Activated CD8-positive, alpha-beta memory T cell treated with anti-CD3 and anti-CD28 coated beads for 36 hours (primary cell): ENCODE data around the gene PRKCSH. TPM values are rescaled to one million over a fixed set of nuclear protein-coding genes. Genes with fewer than 3 reads are reported as not detected.

ENCODE experiments used
- CTCF ChIA-PET: fragments of 350-600 bp; sonication (Branson Sonifier 250); formaldehyde crosslinking; loops from one replicate; lab custom pipeline; 2021; ENCODE audit warnings: antibody characterized with exemption; lab: Charles Lee
- POLR2A ChIA-PET: fragments of 350-600 bp; sonication (Branson Sonifier 250); formaldehyde crosslinking; loops from one replicate; lab custom pipeline; 2021; ENCODE audit warnings: antibody characterized with exemption; lab: Charles Lee
- total RNA-seq, 2 experiments: library from RNA; stranded (reverse); gene quantifications; one replicate each; pipeline ENCODE4 v1.2.3, GENCODE V29; 2021

The PRKCSH gene
- total RNA-seq, 2 experiments from 2014 or later, result 254 to 256 TPM

DNA sequence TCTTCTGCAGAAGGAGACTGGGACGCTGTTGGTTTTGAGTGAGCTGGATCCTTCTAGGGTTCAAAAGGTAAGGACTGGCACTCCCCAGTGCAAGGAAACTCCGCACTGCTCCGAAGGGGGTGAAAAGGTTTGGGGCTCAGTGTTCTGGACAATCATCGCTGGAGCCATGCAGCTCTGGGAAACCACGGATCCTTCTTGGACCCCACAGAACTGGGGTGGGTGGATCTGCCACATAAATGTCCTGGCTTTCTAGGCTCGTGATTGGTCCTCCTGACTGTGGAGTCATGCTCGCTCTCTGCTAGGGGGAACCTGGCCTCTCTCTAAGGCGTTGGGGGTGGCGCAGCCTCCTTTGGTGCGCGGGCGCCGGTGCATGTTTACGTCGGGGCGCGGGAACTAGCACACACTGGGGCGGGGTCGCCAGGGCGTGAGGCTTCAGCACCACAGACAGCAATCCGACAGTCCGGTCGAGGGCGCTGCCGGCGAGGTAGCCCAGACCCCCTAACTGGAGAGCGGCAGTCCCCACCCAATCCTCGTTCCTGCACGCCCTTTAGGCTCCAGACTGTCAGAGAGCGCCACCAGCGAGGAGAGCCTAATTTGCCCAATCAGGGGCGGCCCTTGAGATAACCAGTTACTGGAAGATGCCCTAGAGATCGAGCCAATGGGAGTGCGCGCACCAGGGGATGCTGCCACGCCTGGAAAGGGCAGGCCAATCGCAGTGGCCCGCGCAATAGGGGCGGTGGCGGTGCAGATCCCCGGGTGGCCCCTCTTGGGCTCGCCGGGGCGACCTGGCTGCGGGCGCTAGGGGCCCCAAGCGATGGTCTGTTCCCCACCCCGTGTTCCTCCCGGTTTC, 46.3 kb downstream of the PRKCSH start:
- CTCF ChIA-PET, result interaction anchor here (0.6 to 1.9 kb wide), 34 partner anchors 8 to 290 kb away, joined by 3 to 29 read pairs (median 4); partner anchors contain the start of genes ECSIT, EPOR, ODAD3 and PRKCSH
- POLR2A ChIA-PET, result interaction anchor here (0.8 to 1.3 kb wide), 4 partner anchors 29 to 143 kb away, joined by 3 to 17 read pairs (median 7); no protein-coding TSS in a partner anchor

DNA sequence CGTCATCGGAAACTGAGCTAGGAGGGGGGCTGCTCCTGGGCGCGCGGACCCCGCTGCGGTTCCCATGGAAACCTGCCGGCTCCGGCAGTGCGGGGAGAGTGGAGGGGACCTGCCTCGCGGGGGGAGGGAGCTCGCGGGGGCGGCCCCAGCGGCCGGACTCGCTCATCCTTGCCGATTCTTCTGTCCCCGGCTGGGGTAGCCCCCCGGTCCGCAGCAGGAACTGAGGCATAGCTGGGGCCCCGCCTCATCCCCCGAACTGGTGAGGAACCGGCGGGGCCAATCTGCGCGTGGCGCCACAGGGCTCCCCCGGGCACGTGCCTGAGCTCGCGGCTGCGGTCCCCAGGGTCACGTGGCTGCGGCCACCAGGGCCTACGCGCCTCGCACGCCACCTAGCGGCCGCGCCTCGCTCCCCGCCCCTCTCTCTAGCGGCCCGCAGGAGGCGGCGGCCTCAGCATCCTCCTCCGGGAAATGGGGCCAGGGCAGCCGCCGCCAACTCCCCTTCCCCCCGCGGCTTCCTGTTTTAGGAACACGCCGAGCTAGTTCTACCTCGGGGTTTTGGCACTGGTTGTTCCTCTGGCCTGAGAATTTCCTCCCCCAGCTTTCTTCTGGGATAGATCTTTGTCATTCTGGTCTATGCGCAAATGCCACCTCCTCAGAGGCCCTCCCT, 47.1 kb downstream of the PRKCSH start:
- ChIA-PET CTCF (interaction anchor here (0.6 to 1.9 kb wide), 43 partner anchors 8 to 521 kb away, joined by 3 to 29 read pairs (median 3); partner anchors contain the start of genes ECSIT, ELOF1, EPOR and ODAD3), POLR2A (interaction anchor here (0.6 to 1.3 kb wide), 8 partner anchors 30 to 740 kb away, joined by 3 to 17 read pairs (median 4); no protein-coding TSS in a partner anchor)

DNA sequence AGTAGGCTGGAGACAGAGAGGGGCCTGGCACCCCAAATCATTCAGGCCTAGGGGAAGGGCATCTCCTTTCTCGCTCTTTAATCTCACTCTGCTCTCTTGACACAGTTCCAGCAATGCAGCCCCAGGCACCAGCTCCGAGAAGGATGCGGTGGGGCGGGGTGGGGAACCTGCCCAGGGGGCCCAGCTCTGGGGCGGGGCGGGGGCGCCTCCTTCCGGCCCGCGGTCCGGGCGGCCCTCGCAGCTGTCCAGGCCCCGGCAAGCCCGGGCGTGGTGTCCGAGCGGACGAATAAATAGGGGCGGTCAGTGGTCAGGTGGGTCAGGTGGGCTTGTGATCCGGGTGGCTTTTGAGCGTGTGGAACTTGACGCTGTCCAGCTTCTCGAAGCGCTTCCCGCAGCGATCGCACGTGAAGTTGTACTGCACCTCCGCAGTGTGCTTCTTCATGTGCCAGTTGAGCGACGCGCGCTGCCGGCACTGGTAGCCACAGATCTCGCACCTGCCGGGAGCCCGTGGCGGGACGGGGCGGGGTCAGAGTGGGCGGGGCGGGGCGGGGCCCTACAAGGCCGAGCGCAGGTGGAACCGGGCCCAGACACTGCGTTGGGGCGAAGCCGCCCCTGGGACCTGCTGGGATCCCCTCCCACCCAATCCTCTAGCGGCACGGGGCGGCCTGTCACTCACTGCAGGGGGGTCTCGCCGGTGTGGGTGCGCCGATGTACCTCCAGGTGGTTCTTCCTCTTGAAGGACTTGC, 48.1 kb downstream of the PRKCSH start:
- ChIA-PET POLR2A (interaction anchor here (0.8 to 1.3 kb wide), 3 partner anchors 77 to 110 kb away, joined by 3 to 9 read pairs (median 3); no protein-coding TSS in a partner anchor), CTCF (interaction anchor here (0.6 to 1.9 kb wide), 29 partner anchors 9 to 522 kb away, joined by 3 to 29 read pairs (median 4); partner anchors contain the start of genes ELOF1, EPOR, ODAD3 and PRKCSH)

DNA sequence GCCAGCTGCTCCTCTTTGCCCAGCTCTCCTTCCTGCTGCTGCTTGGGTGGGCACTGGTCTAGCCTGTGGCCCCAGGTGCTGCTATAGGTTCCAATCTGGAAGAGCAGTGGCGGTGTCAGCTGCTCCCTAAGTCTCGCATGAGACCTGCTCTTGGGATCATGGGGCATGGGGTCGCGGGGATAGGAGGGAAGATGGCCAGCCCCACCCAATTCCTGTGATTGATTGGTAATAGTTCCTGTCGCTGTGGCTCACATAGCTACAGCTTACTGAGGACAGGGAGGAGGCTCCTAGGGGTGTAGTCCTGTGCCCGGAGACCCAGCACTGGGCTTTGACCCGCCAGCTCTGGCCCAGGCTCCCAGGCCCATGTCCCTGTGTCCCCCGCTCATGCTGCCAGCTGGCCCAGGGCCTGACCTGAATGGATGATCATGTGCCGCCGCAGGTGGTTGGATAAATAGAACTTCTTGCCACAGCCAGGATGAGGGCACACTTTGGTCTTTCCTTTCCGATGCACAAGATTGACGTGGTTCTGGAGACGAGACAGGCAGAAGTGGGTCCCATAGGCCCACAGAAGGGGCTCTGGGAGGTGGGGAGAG, 49.9 kb downstream of the PRKCSH start:
- POLR2A ChIA-PET, result no interaction called here

GRCh38 chr19:11486661-11487503, 51.4 kb downstream of the PRKCSH start:
- POLR2A ChIA-PET, result no interaction called here
- CTCF ChIA-PET, result no interaction called here

More for the DNA sequence above, 49.9 kb downstream of the PRKCSH start:
- CTCF ChIA-PET, result interaction anchor here (0.8 to 1.3 kb wide), 4 partner anchors 9 to 103 kb away, joined by 3 to 5 read pairs (median 3); no protein-coding TSS in a partner anchor

DNA sequence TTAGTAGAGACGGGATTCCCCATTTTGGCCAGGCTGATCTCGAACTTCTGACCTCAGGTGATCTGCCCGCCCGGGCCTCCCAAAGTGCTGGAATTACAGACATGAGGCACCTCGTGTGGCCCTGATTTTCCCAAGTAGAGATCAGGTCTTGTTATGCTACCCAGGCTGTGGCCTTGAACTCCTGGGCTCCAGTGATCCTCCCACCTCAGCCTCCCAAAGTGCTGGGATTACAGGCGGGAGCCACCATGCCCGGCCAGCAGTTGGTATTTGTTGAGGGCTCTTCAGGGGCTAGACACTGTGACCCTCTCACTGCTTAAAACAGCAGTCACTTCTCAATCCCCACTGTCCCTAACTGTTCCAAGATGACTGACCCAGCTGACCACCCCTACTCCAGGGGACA, 53.9 kb downstream of the PRKCSH start:
- POLR2A ChIA-PET, result no interaction called here
- CTCF ChIA-PET, result no interaction called here

DNA sequence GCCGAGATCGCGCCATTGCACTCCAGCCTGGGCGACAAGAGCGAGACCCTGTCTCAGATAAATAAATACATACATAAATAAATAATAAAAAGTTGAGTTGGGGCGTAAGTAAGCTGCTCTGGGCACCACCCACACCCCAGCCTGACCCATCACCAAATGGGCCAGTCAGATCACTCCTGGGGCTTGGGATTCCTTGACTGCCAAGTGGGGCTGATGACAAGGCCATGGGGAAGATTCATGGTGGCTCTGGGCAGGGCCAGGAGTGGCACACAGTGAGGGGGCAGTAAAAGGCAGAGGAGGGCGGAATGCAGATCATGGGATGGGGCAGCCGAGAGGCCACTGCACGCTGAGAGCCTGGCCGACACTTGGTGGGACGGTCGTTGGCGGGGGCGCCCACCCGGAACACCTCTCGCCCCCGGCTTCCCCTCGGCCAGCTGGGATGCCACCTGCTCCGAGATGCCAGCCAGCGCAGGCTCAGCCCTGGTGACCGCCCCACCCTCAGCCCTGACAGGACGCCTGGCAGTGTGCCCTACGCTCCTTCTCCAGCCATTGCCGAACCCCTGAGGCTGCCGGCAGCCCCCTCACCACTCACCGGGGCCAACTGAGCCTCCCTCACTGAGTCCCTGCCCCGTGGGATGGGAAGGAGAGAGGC, 59.3 kb downstream of the PRKCSH start:
- ChIA-PET POLR2A (no interaction called here), CTCF (interaction anchor here (1.1 to 1.7 kb wide), 3 partner anchors 9 to 69 kb away, joined by 3 to 4 read pairs (median 3); no protein-coding TSS in a partner anchor)

DNA sequence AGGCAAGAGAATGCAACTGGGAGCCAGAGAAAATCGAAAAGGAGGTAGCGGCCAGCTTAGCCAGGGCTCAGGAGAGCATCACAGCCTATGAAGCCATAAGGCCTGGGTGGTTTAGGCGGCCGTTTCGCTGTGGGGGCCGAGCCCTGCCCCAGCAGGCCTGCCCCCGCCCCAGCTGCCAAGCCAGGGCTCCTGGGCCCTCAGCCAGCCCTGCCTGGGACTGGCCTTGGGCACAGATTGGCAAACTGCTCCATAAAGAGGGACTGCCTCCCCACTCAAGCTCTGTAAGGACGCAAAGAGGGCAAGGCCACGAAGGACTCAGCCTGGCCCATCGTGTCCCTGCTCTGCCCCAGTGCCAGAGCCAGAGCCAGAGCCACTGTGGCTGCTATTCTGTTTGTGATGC, 60.0 kb downstream of the PRKCSH start:
- POLR2A ChIA-PET, result no interaction called here
- CTCF ChIA-PET, result interaction anchor here (0.7 to 1.7 kb wide), 3 partner anchors 13 to 68 kb away, joined by 3 to 4 read pairs (median 3); no protein-coding TSS in a partner anchor

DNA sequence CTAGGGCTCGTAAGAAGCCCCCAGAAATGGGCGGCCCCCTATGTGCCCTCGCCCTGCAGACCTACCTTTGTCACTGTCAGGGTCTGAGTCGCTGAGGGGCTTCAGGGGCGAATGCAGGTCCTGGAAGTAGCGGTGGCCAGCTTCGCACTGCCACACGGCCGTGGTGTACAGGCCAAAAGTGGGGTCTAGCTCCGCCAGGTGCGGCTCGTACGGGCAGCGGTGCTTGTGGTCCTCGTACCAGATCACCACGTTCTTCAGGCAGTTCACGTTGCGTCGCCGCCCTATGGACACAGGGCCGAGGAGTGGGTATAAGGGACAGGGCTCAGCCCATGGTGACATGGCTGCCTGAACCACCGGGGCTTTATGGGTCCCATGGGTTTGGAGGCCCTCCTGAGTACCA, 60.5 kb downstream of the PRKCSH start:
- POLR2A ChIA-PET, result no interaction called here
- CTCF ChIA-PET, result interaction anchor here (0.6 to 1.2 kb wide), 3 partner anchors 13 to 68 kb away, joined by 3 read pairs; no protein-coding TSS in a partner anchor

GRCh38 chr19:11496391-11497163, 61.1 kb downstream of the PRKCSH start:
- ChIA-PET POLR2A (no interaction called here), CTCF (interaction anchor here (0.6 to 1.0 kb wide), 4 partner anchors 14 to 47 kb away, joined by 3 to 5 read pairs (median 3); no protein-coding TSS in a partner anchor)

DNA sequence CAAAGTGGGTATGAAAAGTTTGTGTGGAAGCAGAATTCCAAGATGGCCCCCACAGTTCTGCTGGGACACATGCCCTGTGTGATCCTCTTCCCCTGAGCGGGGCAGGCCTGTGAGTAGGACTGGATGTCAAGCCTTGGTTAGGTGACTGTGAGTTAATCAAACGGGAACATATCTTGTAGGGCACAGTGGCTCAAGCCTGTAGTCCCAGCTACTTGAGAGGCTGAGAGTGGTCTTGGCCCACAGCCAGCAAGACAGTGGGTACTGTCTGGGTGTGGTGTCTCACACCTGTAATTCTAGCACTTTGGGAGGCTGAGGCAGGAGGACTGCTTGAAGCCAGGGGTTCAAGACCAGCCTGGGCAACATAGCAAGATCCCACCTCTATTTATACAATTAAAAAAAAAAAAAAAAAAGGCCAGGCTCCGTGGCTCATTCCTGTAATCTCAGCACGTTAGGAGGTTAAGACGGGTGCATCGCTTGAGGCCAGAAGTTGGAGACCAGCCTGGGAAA, 63.8 kb downstream of the PRKCSH start:
- POLR2A ChIA-PET, result no interaction called here
- CTCF ChIA-PET, result no interaction called here

GRCh38 chr19:11499890-11500420, 64.5 kb downstream of the PRKCSH start:
- ChIA-PET POLR2A (no interaction called here), CTCF (no interaction called here)
